Activated CD8-positive, alpha-beta memory T cell treated with anti-CD3 and anti-CD28 coated beads, Interleukin-2, amount 50 U/mL, for 1 hour (primary cell): ENCODE measurements around the gene HPS1.

Experiments
- DNase-seq: peaks from one replicate; pipeline ENCODE4 v3.0.0-alpha.2; 2020; ENCODE audit errors: extremely low read depth

HPS1 gene

DNA sequence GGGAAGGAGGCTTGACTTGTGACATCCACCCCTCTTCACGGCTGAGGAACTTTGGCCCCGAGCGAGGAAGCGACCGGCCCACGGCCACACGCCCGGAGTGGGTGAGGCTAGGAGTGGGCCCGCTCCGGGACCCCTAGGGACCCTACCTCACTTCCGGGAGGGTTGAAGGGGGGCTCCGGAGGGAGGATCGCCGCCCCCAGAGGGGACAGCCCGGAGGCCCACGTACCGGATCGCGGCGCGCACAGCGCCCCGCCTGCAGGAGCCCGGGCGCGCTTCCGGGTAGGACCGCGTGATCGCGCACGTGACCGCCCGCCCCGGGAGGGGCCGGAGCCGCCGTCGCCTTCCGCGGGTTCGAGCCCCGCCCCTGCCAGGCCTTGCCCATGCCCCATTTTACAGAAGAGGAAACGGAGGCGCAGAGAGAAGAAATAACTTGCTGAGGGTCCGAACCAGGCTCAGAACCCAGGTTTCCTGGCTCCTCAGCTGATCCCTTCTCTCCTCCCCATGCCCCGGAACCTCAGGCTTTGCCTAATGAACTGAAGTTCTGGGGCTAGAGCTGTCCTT is at the start of gene HPS1:
Gene HPS1, minus strand, starts transcription at position 275 of the 561 bp plus-strand sequence. CDS start 3,695 bp downstream, outside the sequence.
- no peak for DNase-seq

DNA sequence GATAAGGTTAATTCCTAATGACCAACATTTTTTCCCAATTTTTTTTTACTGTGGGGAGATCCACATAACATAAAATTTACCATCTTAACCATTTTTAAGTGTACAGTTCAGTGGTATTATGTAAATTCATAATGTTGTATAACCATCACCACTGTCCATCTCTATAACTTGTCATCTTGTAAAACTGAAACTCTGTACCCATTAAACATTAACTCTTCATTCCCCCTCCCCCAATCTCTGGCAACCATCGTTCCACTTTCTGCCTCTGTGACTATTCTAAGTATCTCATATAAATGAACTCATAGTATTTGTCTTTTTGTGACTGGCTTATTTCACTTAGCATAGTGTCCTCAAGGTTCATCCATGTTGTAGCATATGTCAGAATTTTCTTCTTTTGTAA is 46.0 kb upstream of the HPS1 start:
- no peak for DNase-seq

DNA sequence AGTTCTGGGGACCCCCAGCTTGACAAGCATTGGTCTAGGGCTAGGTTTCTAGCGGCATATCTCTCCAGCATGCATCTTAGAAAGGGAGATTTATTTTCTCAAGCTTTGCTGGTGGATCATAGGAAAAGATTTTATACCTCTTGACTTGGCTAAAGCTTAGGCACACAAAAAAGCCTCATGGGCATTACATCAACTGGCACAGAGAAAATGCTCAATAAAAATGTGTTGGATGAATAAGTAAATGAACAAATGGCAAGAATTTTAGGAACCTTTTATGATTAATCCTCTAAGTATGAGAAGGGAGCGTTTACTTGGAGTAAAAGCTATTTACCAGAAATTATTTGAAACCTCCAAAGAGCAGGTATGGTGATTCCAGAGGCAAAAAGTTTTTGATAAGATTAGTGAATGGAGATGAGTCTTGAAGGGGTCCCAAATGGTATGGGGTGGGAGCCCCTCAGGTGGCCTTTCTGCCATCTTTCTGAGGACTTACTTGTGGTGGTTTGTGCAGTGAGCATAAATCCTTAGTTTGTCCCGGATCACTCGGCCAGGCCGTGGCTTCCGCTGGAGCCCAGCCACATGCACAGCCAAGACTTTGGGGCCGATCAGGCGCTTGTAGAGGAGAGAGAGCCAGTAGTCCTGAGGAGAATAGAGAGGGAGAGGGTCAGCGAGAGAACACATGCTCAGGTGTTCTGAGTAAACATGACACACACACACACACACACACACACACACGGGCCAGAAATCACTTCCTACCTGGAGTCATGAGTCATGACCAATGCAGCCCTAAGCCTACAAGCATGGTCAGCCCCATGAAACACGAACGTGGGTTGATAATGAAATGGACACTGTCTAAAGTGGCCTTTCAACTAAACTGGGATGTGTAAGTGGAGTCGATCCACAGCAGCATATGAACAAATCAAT is 43.1 kb upstream of the HPS1 start:
- no peak for DNase-seq

DNA sequence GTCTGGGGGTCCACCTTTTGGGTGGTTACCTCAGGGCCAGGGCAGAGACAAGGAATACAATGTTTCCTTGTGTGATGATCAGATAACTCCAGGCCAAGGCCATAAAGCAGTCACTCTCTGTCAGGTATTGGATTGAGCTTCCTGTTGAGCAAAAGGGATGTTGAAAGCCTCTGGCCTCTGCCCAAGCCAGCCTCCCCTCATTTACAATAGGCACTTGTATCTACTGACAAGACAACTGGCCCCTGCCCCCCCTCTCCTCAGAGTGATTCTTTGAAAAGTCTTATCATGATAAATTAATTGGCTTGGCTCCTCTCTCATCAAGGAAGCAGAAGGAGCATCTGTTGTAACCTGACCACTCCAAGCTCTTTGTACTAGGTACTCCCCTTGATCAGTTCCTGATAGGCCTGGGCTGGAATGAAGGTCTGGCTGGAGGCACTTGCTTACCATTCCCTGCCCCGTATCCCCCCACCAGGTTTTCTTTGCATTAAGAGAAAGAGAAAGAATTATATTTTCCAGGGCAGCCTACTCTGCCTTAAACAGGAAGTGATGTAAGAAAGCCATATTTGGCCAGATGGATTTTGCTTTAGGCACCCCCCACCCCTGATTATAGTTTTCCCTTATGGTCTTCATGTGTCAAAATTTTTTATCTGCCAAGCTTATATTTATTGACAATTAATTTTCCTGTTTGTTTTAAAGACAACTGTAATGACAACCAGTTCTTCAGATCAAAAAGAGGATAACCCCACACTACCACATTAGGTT is 42.1 kb upstream of the HPS1 start:
- DNase-seq, result no peak

DNA sequence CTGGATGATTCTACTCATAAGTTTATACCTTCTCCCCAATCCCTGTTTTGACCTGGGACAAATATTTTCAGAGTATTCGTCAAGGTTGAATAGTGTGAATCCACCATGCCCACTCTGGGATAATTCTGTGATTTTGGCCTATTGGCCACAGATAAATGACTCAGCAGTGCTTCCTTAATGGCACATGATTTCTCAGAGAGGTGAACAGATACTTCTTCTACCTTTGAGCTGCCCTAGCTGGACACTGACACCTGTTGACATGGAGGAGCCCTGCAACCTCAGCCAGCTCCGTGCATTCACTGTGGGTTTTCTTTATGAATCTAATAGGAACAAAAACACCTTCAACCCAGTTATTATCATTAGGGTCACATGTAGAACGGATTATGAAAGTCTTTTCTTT is 40.9 kb upstream of the HPS1 start:
- no peak for DNase-seq

DNA sequence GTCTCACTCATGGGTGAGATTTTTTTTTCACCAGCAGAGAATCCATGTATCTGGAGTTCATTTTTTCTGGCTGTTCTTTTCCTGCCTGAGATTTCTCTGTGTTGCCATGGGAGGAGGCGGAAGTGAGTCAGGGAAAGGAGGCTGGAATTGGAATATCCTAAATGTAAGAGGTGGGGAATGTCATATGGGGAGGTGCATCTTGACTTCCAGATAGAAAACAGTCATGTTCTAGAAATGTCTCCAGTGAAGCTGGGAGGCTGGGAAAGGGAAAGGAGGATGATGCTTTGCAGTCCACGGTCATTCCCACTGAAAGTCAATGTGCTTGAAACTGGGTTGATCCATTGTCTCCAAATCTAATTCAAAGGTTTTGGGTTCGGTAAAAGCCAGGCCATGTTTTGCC is 39.7 kb upstream of the HPS1 start:
- no peak for DNase-seq

DNA sequence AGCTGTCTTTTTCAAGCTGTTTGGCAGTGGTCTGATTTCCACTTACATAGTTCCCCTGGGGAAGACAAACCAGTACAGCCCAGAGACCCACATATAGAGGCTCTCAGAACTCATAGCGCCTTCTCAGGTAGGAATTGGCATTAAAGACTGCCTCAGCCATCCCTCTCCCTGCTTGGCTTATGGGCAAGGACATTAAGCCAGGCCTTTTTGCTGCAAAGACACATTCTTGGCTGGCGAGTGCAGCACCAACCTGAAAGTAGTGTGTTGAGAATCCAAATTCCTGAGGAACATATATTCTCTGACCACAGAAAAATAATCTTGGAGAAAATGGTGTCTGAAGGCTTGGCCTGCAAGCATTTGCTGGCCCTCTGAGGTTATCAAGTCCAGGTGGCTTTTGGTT is 39.2 kb upstream of the HPS1 start:
- DNase-seq, result no peak

DNA sequence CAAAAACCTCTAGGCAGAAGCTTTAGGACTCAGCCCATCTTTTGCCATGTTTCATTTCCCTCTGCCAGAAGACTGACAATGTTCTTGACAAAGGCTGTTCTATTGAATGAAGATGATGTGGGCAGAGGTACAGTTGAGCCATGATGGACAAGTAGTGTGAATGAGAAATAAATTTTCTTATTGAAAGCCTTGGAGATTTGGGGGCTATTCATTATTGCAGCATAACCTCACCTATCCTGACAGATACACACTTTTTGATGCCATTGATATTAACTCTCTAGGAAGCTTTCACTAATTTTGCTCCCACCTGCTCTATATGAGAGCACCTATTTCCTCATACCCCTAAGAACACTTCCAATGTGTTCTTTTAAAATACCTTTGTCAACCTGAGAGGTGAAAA is 36.9 kb upstream of the HPS1 start:
- DNase-seq, result no peak

DNA sequence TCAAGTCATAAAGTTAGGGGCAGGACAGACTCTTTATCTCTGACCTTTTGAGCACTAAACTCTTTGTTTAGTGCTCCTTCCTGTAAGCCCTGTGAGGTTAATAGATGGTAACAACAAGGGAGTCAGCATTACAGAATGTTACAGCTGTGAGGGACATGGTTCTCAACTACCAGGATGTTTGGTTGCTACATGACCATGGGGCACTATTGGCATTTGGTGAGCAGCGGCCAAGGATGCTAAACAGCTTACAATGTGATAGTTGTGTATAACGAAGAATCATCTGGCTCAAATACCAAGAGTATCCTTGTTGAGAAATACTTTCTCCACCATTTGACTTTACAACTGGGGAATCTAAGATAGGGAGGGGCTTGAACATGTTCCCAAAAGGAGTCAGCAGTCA is 35.4 kb upstream of the HPS1 start:
- DNase-seq, result no peak

DNA sequence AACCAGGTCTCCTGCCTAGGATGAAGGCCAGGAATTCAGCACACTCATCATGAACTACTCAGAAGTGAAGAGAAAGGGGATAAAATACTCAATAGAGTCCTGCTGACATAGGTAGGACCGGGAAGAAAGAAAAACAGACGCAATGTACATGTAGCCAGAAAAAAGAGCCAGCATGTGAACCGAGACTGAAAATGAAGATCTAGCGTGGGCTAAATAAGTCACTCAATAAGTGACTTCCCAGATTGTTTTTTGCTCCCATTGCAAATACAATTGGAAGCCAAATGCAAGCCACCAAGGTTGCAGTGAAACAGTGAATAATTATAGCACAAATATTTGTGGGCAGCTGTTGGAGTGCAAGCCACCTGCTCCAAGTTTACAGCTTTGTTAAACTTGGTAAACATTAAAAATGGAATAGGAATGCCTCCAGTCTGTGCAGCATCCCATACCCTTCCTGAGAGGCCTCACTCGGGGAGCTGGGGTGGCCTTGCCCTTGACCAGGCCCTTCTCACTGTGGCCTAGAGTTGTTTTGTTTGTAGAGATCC is 34.7 kb upstream of the HPS1 start:
- no peak for DNase-seq

DNA sequence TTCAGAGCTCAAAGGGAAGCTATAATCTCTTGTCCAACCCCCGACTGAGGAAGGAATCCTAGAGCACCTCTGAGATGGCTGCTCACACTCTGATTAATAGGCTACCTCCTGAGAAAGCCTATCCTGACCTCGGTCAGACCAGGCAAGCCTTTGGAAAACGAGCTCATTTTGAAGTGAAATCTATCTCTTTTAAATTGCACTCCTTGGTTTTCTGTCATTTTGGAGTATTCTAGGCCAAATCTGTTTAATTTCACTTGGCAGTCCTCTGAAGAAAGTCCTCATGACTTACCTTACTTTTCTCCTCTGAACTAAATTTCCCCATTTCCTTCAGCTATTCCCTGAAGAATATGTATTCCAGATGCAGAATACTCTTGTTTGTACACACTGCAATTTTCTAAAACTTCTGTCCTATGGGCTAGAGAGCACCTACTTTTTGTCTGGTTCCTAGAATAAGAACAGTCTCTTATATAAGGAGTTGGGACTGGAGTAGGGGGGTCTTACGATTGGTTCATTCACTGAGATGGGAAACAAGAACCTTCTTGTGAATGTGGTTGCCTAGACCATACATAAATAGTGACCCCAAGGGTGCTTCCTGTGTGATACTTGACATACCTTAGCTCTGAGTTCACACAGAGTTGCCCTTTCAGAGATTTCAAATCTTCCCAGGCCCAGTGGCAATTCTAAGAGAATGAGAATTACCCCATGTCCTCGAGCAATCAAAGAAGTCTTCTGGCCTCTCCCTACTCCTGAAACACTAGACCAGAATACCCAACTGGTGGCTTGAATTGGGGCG is 31.9 kb upstream of the HPS1 start:
- no peak for DNase-seq

DNA sequence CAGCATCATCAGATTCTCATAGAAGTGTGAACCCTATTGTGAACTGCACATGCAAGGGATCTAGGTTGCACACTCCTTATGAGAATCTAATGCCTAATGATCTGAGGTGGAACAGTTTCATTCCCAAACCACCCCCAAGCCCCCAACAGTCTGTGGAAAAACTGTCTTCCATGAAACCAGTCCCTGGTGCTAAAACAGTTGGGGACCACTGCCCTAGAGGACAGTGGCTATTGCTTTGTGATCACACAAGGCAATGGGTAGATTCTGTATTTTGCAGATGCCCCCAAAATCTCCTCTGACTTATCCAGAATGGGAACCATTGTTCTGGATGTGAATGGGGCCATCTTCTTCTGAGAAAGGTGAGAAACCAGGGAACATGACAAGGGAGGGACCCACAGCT is 31.1 kb upstream of the HPS1 start:
- DNase-seq, result no peak

DNA sequence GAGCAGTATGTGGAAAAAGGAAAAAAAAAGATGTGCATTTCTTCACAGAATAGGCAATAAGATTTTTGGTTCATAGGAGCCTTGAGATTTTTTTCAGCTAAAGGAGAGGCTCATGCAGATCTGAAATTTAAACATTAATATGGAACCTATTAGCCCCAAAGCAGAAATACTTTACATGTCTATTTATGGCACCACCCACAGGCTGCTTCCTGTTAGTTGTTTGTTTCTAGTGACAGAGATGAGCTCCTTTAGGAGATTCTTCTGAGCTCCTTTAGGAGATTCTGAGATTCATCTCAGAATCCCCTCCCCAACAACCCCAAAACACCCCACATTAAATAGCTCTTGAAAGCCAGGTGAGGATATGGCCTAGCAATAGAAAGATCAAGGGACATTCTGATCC is 27.9 kb upstream of the HPS1 start:
- DNase-seq, result no peak

DNA sequence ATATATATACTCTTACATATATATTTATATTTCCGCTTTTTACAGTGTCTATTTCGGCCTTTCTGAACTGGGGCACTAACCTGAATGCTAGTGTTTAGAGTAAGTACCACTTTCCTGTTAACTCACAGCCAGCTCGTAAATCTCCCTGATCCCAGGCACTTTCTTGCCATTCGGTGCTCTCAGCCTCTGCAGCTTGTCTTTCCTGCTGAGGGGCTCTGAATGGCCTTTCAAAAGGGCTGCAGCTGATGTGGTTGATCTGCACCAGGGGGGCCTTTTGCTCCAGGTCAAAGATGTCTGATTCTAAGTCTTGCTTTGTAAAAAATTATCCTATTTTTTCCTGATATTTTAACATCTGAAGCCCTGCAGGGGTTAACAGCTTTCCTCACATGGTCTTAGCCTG is 25.5 kb upstream of the HPS1 start:
- DNase-seq, result no peak

DNA sequence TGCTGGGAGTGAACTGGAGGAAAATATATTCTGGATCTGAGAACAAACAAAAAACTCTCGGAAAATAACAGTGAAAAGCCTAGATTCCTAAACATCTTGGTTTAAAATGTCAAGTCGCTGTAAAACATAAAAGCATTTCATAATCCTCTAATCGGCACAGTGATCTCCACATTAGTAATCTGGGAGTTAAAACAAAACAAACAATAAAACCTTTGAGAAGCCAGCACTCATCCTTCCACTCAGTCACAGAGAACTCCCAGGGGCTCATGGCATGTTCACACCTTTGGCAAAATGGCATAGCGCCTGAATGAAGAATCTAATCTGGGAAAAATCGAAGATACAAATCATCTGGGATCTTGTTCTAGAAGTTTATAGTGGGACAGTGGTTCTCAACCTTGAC is 24.1 kb upstream of the HPS1 start:
- DNase-seq, result no peak

DNA sequence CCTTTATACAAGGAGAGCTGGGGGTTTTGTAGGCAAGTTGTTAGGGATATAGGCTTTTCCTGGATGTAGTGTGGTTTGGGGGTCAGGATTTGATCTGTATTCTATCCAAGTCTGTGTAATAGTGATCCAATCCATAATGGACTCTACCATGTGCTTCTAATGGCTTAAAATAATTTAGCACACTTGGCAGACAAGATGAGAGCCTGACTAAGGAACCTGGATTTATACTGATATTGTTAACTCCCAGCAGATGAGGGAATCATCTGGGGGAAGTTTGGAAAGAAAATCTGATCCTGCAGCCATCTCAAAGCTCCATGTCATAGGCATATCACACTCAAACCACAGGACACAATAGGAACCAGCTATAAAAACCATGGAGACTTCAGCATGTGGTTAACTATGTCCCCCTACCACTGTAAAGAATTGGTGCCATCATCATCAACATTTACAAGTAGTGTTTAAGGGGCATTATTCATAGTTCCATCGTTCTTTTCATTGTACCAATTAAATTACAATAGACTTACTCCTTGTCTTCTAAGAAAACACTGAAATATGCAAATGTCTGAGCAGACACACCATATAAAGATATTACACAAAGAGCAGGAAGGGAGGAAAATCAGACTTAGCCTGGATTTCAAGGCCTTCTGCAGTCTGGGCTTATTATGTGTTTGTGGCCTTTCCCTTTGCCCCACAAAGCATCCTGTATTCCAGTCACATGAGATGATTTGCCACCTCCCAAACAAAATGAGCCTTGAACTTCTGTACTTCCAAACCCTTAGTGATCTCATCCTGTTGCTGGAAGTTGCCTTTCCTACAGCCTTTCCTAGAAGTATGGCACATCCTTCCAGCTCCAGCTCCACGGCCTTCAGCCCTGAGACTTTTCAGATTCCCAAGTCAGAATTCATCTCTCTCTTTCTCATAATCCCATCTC is 22.5 kb upstream of the HPS1 start:
- DNase-seq, result no peak

DNA sequence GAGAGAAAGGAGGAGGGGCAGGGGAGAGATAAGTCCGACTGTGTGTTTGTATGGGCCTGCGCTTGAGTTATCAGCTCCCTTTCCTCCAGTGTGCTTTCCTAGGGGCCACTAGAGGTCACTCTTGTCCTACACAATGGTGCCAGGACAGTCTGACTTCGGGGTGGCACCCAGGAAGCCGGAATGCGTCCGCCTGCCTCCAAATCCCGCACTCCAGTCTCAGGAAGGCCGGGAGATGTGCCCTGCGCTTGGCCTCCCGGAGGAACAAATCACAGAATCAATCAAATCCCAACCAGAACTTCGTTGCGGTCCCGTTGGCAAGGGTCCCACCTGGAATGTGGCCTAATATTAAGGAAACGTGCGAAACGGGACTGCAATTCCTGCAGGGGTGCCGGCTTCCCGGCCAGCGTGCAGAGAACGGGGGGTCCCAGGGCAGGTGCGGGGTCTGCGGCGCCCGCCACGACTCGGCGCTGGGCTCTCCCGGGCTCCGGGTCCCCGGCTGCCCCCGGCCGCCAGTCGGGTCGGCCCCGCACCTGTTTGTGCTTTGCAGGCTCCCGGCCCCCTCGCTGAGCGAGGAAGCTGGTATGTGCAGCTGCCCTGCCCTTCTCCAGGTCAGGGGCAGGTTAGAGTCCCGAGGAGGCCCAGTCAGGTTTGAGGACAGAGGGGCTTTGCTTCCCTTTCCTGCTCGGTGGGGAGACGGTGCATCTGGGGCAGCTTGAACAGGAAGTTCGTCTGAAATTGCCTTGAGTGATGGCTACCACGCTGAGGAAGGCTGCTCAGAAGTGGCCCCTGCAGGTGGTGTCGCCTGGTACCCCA is 21.0 kb upstream of the HPS1 start:
- no peak for DNase-seq

DNA sequence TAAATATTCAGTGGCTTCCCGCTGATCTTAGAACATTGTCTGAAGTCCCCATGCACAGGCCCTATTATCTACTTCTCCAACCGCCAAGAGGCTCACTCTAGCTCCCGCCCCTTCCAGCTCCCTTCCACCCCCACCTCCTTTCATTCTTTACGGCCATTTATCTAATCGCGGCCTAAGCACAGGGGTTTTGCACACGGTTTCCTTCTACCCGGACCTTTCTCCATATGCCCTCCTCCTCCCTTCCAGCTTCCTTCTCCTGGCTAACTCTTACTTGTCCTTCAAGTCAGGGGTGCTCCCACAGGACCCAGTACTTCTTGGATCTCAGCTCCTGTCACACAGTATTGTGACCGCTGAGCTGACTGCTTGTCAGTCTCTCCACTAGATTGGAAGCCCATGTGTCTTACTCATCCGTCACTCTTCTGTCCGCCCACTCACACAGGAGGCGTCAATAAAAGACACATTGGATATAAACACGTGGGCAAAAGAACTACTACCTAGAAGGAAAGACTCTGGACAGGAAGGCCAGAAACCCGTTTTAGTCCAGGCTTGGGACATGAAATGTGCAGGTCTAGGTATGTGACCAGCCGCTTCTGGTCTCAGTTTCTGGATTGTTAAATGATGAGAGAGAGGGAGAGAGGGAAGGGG is 20.2 kb upstream of the HPS1 start:
- DNase-seq, result no peak

DNA sequence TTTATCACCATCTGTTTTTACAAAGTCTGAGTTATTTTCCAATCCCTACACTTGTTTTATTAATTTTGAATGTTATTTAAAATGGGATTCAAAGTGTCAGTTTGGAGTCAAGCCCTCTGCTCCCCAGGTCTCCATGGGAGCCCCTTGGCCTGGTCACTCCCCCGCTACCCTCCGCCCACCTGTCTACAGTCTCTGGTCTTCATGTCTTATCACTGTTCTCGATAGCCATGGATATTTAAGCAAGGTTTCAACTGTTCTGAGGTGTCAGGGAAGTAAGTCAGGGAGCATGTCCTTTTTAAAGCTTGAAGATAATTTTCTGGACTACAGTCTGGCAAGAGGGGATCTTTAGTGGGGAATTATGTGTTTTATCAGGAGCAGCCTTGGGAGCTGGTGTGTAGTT is 19.1 kb upstream of the HPS1 start:
- DNase-seq, result no peak
